ENCODE measurements around the gene PKHD1.

DNA sequence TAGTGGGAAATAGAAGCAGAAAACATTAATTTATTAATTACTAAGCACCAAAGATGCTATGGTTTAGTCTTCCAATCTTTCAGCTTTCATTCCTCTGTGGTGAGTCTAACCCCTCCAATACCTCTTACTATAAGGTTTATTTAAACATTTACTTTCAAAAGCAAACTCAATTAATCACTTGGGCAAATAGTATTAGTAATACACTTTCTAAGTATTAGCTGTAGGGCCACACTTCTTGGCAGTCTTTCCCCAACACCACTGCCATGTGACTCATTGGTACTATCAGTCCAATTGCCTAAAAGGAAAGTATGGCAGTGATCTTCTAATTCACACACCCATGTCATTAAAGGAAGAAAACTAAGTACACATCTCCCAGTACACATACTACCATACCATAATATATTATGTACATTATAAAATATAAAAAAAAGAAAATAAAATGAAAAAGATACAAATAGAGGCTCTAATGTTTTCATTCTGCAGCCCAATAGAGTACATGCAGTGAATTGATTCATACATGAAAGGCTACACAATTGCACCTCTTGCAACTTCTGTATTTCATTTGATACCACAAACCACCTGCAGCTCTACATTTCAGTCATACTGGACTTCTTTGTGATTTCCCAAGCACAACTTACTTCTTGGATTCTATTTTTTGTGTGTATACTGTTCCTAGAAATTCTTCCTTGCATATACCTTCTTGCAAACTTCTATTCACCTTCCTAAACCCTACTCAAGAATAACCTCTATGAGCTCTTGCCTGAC is 218.6 kb downstream of the PKHD1 start:
- TF ChIP-seq, protein P1, sequence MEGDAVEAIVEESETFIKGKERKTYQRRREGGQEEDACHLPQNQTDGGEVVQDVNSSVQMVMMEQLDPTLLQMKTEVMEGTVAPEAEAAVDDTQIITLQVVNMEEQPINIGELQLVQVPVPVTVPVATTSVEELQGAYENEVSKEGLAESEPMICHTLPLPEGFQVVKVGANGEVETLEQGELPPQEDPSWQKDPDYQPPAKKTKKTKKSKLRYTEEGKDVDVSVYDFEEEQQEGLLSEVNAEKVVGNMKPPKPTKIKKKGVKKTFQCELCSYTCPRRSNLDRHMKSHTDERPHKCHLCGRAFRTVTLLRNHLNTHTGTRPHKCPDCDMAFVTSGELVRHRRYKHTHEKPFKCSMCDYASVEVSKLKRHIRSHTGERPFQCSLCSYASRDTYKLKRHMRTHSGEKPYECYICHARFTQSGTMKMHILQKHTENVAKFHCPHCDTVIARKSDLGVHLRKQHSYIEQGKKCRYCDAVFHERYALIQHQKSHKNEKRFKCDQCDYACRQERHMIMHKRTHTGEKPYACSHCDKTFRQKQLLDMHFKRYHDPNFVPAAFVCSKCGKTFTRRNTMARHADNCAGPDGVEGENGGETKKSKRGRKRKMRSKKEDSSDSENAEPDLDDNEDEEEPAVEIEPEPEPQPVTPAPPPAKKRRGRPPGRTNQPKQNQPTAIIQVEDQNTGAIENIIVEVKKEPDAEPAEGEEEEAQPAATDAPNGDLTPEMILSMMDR (conservative IDR thresholded peaks at IDR 0.05; ENCODE audit: low read depth, low read length) = no peak
- TF ChIP-seq EZH2 (IDR thresholded peaks at IDR 0.05; ENCODE audit: borderline replicate concordance, low read depth, low read length, poor library complexity, severe bottlenecking) = no peak
